22Rv1 (cell line): ENCODE results near the gene C1orf167.
A peak's percentile ranks its signal among the peaks of the same experiment; 100 is the strongest.

ENCODE experiments used
- H3K27ac ChIP-seq: fragments of 450-650 bp; 2 replicates; pipeline ENCODE4 v1.5.1; 2017
- ZFX ChIP-seq: fragments of 450-650 bp; IDR thresholded peaks from 2 replicates; pipeline ENCODE4 v1.6.1; 2017; ENCODE audit warnings: antibody characterized with exemption, borderline replicate concordance
- TF ChIP-seq, protein P1 (sequence below): fragments of 450-650 bp; IDR thresholded peaks from 2 replicates; pipeline ENCODE4 v1.5.1; 2017; ENCODE audit warnings: mild to moderate bottlenecking

C1orf167 gene

DNA sequence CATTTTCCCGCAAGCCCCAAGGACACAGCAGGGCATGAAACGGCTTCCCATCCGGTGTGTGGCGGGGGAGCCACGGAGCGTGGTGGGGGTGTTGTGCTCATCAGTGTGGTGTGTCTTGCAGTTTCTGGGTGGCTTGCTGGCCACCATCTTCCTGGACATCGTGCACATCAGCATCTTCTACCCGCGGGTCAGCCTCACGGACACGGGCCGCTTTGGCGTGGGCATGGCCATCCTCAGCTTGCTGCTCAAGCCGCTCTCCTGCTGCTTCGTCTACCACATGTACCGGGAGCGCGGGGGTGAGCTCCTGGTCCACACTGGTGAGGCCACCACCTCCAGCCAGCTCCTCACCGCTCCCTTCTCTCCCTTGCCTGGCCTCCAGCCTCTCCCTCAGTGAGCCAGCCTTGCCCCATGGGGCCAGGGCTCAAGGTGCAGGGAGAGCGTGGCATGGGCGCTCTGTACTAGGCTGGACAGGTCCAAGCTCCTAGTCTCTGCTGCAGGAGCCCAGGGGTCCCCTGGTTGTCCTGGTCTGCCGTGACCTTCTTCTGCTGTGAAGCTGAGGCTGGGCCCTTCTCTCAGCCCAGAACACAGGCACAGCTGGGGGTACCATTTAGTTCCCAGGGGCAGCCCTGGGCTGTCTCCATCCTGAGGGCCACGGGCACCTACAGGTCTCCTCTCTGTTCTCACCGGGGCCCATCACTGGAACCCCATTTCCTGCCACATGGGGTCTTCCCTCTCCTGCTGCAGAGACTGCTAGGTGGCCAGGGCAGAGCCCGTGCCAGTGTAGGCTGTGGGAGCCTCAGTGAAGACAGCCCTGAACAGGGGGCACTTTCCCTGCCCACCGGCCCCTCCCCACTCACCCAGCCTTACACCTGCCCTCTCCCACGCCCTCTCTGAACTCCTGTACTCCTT lies 13.4 kb upstream of the C1orf167 start:
- TF ChIP-seq, protein P1, sequence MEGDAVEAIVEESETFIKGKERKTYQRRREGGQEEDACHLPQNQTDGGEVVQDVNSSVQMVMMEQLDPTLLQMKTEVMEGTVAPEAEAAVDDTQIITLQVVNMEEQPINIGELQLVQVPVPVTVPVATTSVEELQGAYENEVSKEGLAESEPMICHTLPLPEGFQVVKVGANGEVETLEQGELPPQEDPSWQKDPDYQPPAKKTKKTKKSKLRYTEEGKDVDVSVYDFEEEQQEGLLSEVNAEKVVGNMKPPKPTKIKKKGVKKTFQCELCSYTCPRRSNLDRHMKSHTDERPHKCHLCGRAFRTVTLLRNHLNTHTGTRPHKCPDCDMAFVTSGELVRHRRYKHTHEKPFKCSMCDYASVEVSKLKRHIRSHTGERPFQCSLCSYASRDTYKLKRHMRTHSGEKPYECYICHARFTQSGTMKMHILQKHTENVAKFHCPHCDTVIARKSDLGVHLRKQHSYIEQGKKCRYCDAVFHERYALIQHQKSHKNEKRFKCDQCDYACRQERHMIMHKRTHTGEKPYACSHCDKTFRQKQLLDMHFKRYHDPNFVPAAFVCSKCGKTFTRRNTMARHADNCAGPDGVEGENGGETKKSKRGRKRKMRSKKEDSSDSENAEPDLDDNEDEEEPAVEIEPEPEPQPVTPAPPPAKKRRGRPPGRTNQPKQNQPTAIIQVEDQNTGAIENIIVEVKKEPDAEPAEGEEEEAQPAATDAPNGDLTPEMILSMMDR = no peak
- TF ChIP-seq ZFX = no peak
- no peak overlapping the region for H3K27ac ChIP-seq

DNA sequence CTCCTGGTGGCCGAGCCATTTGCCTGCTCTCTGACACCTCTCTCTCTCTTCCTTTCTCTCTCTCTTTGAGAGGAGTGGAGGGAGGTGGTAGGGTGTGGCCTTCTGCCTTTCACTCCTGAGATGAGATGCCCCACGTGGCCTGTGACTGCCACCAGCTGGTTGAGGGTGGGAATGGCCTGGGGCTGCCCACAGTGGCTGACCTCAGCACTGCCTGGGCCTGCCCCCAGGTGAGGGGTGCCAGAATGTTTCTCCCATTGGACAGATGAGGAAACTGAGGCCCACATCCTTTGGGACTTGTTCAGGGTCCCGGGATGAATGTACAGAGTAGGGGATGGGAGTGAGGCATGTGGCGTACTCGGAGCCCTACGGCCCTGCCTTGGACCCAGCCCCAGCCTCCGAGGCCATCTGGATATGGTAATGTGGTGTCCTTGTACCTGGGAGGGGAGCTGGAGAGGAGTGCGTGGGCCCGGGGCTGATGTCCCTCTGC lies 12.7 kb upstream of the C1orf167 start:
- TF ChIP-seq, protein P1 = peak; percentile 21
- no peak for TF ChIP-seq ZFX
- no peak overlapping the region for H3K27ac ChIP-seq

DNA sequence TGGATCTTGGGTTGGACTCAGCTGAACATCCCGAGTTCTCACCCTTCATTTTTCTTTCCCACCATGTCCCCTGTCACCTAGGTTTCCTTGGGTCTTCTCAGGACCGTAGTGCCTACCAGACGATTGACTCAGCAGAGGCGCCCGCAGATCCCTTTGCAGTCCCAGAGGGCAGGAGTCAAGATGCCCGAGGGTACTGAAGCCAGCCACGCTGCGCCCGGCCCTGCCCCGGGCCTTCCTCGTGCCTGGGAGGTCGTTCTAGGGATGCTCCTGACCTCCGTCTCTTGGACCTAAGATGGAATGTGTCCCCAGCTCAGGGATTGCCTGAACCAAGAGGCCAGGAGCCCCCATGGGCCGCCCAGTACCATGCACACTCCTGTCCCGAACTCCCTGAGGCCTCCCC lies 12.0 kb upstream of the C1orf167 start:
- no peak overlapping the region for H3K27ac ChIP-seq
- TF ChIP-seq ZFX = no peak
- TF ChIP-seq, protein P1 = no peak

DNA sequence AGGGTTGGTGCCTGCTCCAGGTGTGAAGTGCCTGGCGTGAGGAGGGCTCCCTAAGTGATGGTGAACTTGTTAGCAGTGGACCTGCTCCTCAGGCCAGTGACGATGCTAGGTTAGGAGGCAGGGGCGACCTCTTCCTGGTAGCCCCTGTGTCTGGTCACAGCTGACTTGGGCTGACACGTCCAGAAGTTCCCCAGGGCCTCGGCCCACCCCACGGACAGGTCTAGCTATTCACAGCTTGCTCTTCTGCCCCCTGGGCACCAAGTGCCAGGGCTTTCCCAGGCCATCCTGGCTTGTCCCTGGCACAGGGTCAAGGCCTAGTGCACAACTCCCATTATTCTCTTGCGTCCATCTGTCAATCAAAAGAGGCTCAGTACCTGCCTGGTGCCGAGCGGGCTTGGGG lies 10.9 kb upstream of the C1orf167 start:
- H3K27ac ChIP-seq = no peak overlapping the region
- no peak for TF ChIP-seq ZFX
- TF ChIP-seq, protein P1 = no peak

DNA sequence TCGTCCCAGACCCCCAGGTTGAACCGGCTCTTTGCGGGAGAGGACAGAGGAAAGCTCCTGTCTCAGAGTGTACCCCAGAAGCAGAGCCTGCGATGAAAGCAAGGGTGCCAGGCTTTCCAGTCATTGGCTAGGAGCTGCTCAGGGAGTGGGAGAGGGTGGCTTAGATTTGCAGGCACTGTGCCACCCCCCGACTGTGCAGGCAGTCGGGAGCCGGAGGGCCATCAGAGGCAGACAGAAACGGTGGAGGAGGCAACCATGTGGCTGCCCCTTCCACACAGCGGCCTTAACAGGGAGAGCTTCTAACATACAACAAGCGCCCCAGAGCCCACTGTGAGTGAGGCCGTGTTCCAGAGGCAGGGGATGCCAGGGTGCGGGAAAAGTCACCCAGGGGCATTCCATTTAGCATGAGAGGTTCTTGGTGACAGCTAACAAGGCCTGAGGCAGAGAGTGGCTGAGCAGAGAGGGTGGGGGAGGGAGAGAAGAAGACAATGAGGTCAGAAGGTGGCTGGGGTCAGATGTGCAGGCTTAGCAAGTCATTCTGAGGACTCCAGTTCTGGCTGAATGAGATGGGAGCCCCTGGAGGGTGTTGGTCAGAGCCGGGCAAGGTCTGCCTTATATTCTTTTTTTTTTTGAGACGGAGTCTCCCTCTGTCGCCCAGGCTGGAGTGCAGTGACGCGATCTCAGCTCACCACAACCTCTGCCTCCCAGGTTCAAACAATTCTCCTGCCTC lies 9.5 kb upstream of the C1orf167 start:
- no peak for TF ChIP-seq ZFX
- TF ChIP-seq, protein P1 = no peak
- H3K27ac ChIP-seq = no peak overlapping the region

DNA sequence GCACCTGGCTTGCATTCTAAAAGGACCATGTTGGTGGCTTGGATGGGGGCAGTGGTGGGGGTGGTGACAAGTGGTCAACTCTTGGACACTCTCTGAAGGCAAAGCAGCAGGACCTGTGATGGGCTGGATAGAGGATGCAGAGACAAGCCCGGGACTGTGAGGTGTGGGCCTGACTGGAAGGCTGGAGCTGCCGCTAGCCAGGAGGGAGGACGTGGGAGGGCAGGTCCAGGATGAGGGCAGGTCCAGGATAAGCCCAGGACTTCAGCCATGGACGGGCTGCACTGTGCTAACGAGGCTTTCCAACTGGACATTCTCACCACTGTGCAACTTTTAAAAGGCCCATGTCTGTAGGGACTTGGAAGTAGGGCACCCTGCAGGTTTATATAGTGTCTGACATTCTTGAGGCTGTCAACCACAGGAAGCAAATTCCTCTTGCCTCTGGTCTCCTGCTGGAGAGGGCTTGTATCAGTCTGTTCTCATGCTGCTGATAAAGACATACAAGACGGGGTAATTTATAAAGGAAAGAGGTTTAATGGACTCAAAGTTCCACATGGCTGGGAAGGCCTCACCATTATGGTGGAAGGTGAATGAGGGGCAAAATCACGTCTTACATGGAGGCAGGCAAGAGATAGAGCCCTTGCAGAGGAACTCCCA lies 8.3 kb upstream of the C1orf167 start:
- no peak overlapping the region for H3K27ac ChIP-seq
- TF ChIP-seq, protein P1 = no peak
- TF ChIP-seq ZFX = no peak
